Measurements from ENCODE around the gene DLEC1. TPM values are rescaled to one million over a fixed set of nuclear protein-coding genes. Genes with fewer than 3 reads are reported as not detected.

DLEC1 gene
- total and polyA plus RNA-seq, 9 of the 15 experiments (the other 6 are each of a cell fraction or from before 2014, with no cell fraction given): 0.07 to 0.08 TPM; not detected in 7

DNA sequence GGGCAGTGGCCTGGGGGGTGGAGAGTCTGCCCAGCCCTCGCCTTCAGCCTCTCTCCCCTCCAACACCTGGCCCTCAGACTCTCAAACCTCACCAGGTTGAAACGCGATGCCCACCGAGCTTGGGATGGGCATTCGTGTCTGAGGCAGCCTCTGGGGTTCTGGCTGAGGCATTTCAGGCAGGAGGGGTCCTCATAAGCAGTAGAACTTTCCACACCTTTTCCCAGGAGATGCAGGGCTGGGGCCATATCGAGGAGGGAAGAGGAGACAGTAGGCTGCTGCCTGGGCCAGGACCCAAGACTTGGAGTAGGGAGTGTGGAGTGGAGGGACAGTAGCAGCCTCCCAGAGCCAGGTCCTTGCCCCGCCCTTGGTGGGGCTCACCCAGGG is 73.4 kb downstream of the DLEC1 start:
- Histone ChIP-seq H2AFZ (ENCODE audit: low read depth, low read length) (no peak overlapping the region), H3K4me3 (no peak overlapping the region), H3K4me1 (replicated peaks in 1 of 2; ENCODE audit: control insufficient read depth in 2 of 2, insufficient read depth in 2 of 2, low read length in 2 of 2) (peaks cover 0 to 25% of the 10 kb centered on the region in 2 experiments; a peak in 3 of 5 replicates), H3K79me2 (ENCODE audit: control insufficient read depth, insufficient read depth, low read length) (no peaks in the 10 kb centered on the region), H3K27me3 (ENCODE audit: control insufficient read depth in 2 of 2, insufficient read depth in 2 of 2, low read length in 2 of 2) (peaks cover 17 to 68% of the 10 kb centered on the region in 2 experiments; a peak in 4 of 5 replicates), H4K20me1 (replicated peaks; ENCODE audit: control insufficient read depth, insufficient read depth, low read length) (peaks cover 21% of the 10 kb centered on the region), H3K36me3 (ENCODE audit: control insufficient read depth, insufficient read depth, low read length) (no peaks in the 10 kb centered on the region), H3K9me1 (ENCODE audit: control insufficient read depth, insufficient read depth, low read length) (no peaks in the 10 kb centered on the region), H3K9me3 (replicated peaks; ENCODE audit: control insufficient read depth, insufficient read depth, low read depth, low read length) (no peaks in the 10 kb centered on the region), H3K4me2 (ENCODE audit: insufficient read depth, low read length) (no peak overlapping the region), H3K9ac (ENCODE audit: insufficient read depth in 1 of 2, low read depth in 2 of 2, low read length in 2 of 2) (0 out of 4 replicates have a peak overlapping the region, but pooled peaks of 1 of the 2 experiments have one; percentile 15), H3K27ac (ENCODE audit: extremely low read depth, low read depth, low read length) (no peak overlapping the region)
- POLR2A ChIA-PET: interaction anchor here (1.2 kb wide), 1 partner anchor 151 kb away, joined by 3 read pairs; no protein-coding TSS in a partner anchor
- TF ChIP-seq, protein P1, sequence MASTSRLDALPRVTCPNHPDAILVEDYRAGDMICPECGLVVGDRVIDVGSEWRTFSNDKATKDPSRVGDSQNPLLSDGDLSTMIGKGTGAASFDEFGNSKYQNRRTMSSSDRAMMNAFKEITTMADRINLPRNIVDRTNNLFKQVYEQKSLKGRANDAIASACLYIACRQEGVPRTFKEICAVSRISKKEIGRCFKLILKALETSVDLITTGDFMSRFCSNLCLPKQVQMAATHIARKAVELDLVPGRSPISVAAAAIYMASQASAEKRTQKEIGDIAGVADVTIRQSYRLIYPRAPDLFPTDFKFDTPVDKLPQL (IDR thresholded peaks at IDR 0.05; ENCODE audit: extremely low read depth, insufficient read length): no peak
- no peak for TF ChIP-seq FOXJ2 (tag; IDR thresholded peaks at IDR 0.05)
- TF ChIP-seq THRAP3 (IDR thresholded peaks at IDR 0.05; ENCODE audit: borderline replicate concordance): no peak
- TF ChIP-seq ZNF41 (CRISPR knock-in tag; conservative IDR thresholded peaks at IDR 0.05): no peak
- TF ChIP-seq ELF1 (tag; IDR thresholded peaks at IDR 0.05): no peak
- no peak for TF ChIP-seq RB1 (IDR thresholded peaks at IDR 0.05; ENCODE audit: low read depth)
- TF ChIP-seq CSDE1 (IDR thresholded peaks at IDR 0.05): no peak
- TF ChIP-seq, protein P2, sequence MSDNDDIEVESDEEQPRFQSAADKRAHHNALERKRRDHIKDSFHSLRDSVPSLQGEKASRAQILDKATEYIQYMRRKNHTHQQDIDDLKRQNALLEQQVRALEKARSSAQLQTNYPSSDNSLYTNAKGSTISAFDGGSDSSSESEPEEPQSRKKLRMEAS (CRISPR knock-in tag; IDR thresholded peaks at IDR 0.05): no peak
- no peak for TF ChIP-seq HEY1 (CRISPR knock-in tag; IDR thresholded peaks at IDR 0.05; ENCODE audit: borderline replicate concordance)
- TF ChIP-seq RBM39 (optimal IDR thresholded peaks at IDR 0.05; ENCODE audit: low read depth, low read length): no peak
- no peak for TF ChIP-seq IRF2 (CRISPR knock-in tag; IDR thresholded peaks at IDR 0.05)
- TF ChIP-seq, protein P3, sequence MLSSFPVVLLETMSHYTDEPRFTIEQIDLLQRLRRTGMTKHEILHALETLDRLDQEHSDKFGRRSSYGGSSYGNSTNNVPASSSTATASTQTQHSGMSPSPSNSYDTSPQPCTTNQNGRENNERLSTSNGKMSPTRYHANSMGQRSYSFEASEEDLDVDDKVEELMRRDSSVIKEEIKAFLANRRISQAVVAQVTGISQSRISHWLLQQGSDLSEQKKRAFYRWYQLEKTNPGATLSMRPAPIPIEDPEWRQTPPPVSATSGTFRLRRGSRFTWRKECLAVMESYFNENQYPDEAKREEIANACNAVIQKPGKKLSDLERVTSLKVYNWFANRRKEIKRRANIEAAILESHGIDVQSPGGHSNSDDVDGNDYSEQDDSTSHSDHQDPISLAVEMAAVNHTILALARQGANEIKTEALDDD (IDR thresholded peaks at IDR 0.05): no peak
- TF ChIP-seq ZNF551 (CRISPR knock-in tag; IDR thresholded peaks at IDR 0.05): no peak
- TF ChIP-seq HMG20B (CRISPR knock-in tag; IDR thresholded peaks at IDR 0.05): no peak
- BruUV-seq (replicated peaks): no TSS peak
- intact Hi-C loops (cut with micrococcal nuclease) (no loop called here), in situ Hi-C loops (cut with MboI) (no loop called here)
- CTCF ChIA-PET (ENCODE audit: low intra/inter-chr PET ratio): no interaction called here
- WGBS (ENCODE audit: insufficient coverage, low coverage, missing lambda C conversion rate): 0% methylated on average over 7 of the region's 7 CpGs
- ATAC-seq (no peak), FAIRE-seq (no peak), DNase-seq (ENCODE audit: extremely low read depth in 1 of 4, low spot score in 3 of 4) (no peak)
